Gastroesophageal sphincter (tissue), 3 donors: ENCODE results near the gene DSE.

ENCODE experiments used
- CTCF ChIP-seq, 4 experiments: fragments of 200-600 bp in 2 of 4; fragments of 450-650 bp in 2 of 4; sonication (generic) in 1 of 4; IDR thresholded peaks; one replicate each; pipeline ENCODE4 v1.5.1; 2017 to 2019; ENCODE audit warnings: antibody characterized with exemption in 4 of 4, mild to moderate bottlenecking in 2 of 4, moderate library complexity in 2 of 4
- POLR2A ChIP-seq, 2 donors: fragments of 450-650 bp; IDR thresholded peaks; one replicate each; pipeline ENCODE4 v1.6.1; 2017; ENCODE audit warnings: antibody characterized with exemption in 2 of 2, mild to moderate bottlenecking in 2 of 2, moderate library complexity in 1 of 2
- POLR2AphosphoS5 ChIP-seq: sonication (generic); formaldehyde crosslinking; IDR thresholded peaks from one replicate; pipeline ENCODE4 v1.6.1; 2017; ENCODE audit warnings: antibody characterized with exemption

- TF ChIP-seq POLR2A (IDR thresholded peaks at IDR 0.05), result no peak
- no peak for TF ChIP-seq CTCF (IDR thresholded peaks at IDR 0.05)
- no peak for TF ChIP-seq POLR2AphosphoS5
These were observed 24.9 kb downstream of the DSE start for GRCh38 chr6:116395647-116396046.
